GM21619 (cell line): Measurements from ENCODE around the gene AOPEP.

Experiments
- ATAC-seq: cut with Tn5 transposase; IDR thresholded peaks from one replicate; pipeline ENCODE4 v1.9.1; 2021; ENCODE audit not compliant: unreplicated experiment

AOPEP gene

GRCh38 chr9:94983552-94983951 lies 257.1 kb downstream of the AOPEP start:
- no peak for ATAC-seq

DNA sequence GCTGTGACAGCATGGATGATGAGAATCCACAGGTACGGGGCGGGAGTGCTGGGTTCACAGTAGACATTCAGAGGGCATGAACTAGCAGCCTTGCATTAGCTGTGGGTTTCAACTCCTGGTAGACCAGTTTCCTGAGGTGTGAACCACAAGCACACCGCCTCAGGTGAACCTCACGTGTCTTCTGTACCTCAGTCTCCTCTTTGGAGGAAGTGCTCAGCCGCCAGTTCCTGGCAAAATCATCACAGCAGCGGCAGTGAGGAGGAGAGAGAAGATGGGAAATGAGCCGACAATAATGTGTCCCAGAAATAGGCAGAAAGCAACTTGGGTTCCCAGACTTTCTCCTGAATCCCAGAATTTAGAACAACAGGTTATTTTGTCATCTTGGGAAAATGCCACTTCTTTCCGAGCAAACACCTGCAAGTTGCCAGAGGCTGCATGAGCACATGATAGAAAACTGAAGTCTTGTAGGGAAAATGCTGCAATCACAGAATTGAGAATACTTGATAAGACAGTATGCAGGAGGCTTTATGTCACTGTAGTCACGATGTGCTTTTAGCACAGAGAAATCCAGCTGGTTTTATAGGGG lies 258.5 kb downstream of the AOPEP start:
- no peak for ATAC-seq

GRCh38 chr9:94985649-94986048 lies 259.1 kb downstream of the AOPEP start:
- ATAC-seq = no peak

DNA sequence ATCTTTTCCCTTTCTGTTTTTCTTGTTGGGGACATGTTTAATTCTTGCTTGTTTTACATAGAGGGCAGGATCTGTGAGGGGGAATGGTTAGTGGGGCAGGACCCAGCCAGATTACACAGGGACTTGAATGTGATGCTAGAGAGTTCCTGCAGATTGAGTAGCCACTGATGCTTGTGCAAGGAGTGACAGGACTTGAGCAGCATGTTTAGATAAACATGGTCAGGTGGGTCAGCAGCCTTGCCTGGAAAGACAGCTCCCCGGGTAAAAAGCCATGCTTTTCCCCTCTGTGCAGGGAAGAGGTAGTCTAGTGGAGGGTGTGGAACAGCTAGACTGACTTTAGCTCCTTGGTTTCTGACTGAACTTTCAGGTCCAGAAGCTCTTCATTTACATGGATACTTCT lies 261.2 kb downstream of the AOPEP start:
- no peak for ATAC-seq

GRCh38 chr9:94990897-94991561 lies 264.5 kb downstream of the AOPEP start:
- no peak for ATAC-seq

- ATAC-seq = no peak
These were observed 265.7 kb downstream of the AOPEP start for GRCh38 chr9:94991961-94992907.

DNA sequence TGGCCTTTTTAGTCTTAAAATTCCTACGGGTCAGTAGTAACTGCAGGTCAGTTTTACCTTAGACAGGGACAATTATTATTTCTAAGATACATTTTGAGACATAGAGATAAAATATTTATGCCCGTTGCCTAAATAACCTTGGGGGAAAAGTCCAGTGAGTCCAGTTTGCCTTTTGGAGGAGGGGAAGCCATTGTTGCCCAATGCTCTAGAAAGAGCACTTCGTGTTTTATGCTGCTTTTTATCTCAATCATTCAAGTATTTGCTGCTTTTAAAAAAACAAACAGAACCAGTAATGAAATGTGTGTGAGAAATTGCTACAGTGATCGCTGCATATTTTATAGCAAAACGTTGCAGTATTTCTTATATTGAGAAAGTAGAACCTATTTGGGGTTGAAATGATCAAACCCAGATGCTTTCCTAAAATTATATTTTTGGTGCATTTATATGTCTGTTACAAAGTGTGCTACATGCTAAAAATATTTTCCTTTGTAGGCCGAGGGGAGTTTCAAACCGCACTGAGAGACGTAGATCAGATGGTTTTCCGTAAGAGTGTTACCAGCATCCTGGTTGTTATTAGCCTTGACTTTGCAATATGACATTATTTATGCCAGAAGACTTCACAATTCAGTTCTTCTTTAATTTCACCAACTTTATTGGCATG lies 266.8 kb downstream of the AOPEP start:
- ATAC-seq = no peak

GRCh38 chr9:94993821-94994165 lies 267.3 kb downstream of the AOPEP start:
- ATAC-seq = no peak

- ATAC-seq = no peak
These were observed 268.7 kb downstream of the AOPEP start for GRCh38 chr9:94995048-94995693.

- ATAC-seq = no peak
These were observed 270.1 kb downstream of the AOPEP start for GRCh38 chr9:94996641-94997040.

DNA sequence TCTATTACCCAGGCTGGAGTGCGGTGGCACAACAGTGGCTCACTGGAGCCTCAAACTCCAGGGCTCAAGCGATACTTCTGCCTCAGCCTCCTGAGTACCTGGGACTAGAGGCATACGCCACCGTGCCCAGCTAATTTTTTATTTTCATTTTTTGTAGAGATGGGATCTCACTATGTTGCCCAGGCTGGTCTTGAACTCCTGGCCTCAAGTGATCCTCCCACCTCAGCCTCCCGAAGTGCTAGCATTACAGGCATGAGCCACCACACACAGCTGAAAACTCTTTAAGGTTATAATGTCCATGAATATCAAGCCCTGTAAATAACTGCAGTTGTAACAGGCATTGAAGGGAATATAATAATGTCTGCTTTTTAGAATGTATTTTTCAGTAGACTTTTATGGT lies 271.2 kb downstream of the AOPEP start:
- ATAC-seq = no peak

- ATAC-seq = no peak
These were observed 273.3 kb downstream of the AOPEP start for GRCh38 chr9:94999832-95000231.

GRCh38 chr9:95000821-95001220 lies 274.3 kb downstream of the AOPEP start:
- ATAC-seq = no peak

GRCh38 chr9:95001720-95002119 lies 275.2 kb downstream of the AOPEP start:
- ATAC-seq = no peak

- no peak for ATAC-seq
These were observed 277.4 kb downstream of the AOPEP start for GRCh38 chr9:95003689-95004410.

- peak; percentile 56 for ATAC-seq
These were observed 278.1 kb downstream of the AOPEP start for GRCh38 chr9:95004411-95005277.

GRCh38 chr9:95005278-95006143 lies 279.0 kb downstream of the AOPEP start:
- ATAC-seq = no peak

- no peak for ATAC-seq
These were observed 280.8 kb downstream of the AOPEP start for GRCh38 chr9:95007226-95007869.
